ENCODE results near the gene LCE3B.

DNA sequence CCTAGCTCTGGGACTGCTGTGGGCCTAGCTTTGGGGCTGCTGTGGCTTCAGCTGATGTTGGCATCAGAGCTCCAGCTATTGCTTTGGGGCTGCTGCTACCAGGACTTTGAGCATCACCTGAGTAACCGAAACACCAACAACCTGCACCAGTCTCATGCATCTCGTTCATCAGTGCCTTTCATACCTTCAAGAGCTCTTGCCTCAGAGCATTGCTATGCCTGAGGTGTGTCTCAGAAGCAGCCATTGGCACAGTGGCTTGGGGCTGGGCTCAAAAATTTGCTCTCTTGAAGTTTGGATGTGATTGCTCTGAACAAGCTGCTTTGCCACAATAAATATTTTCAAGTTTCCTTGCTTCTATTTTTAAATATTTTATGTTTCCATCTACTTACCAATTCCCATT lies 42.8 kb downstream of the LCE3B start:
- no peak for TF ChIP-seq POLR2A (IDR thresholded peaks at IDR 0.05)
- TF ChIP-seq, protein P1, sequence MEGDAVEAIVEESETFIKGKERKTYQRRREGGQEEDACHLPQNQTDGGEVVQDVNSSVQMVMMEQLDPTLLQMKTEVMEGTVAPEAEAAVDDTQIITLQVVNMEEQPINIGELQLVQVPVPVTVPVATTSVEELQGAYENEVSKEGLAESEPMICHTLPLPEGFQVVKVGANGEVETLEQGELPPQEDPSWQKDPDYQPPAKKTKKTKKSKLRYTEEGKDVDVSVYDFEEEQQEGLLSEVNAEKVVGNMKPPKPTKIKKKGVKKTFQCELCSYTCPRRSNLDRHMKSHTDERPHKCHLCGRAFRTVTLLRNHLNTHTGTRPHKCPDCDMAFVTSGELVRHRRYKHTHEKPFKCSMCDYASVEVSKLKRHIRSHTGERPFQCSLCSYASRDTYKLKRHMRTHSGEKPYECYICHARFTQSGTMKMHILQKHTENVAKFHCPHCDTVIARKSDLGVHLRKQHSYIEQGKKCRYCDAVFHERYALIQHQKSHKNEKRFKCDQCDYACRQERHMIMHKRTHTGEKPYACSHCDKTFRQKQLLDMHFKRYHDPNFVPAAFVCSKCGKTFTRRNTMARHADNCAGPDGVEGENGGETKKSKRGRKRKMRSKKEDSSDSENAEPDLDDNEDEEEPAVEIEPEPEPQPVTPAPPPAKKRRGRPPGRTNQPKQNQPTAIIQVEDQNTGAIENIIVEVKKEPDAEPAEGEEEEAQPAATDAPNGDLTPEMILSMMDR (IDR thresholded peaks at IDR 0.05) = no peak
